ENCODE measurements around the gene NOX3. TPM values are rescaled to one million over a fixed set of nuclear protein-coding genes. Genes with fewer than 3 reads are reported as not detected.
"Not testable (repeated sequence)": the region's sequence is repeated elsewhere in the genome, so short reads cannot be mapped to it uniquely, and the experiment has no call there.

Gene NOX3
- total RNA-seq, 4 donors from 2014 or later: not detected

DNA sequence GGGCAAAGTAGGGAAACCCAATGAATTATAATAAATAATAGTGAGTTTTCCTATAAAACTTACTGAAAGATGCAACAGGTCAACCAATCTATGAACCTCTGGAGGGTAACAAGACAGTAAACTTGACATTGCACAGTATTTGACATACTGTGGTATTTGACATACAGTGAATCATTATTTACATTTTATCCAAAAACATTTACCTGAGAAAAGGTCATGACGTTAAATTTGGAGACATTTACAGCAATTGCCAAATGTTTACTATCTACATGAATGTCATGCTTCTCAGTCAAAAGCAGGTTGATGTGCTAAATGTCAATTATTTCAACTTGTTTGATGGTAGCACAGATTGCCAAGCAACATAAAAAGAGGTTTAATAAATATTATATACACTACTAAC lies 35.8 kb upstream of the NOX3 start:
- DNase-seq: no peak
- intact Hi-C loops (cut with DNase I): no loop called here
- Histone ChIP-seq H3K4me1 (peaks cover 0 to 11% of the 10 kb centered on the region in 2 donors), H3K27me3 (peaks cover 4% of the 10 kb centered on the region), H3K9me3 (no peaks in the 10 kb centered on the region), H3K4me3 (replicated peaks in 1 of 3) (no peak overlapping the region), H3K27ac (no peak overlapping the region), H3K36me3 (no peaks in the 10 kb centered on the region)
- 96 to 98% methylated on average over 1 of the region's 1 CpG for WGBS, 2 donors
- no peak for TF ChIP-seq CTCF (IDR thresholded peaks at IDR 0.05)
- no peak for TF ChIP-seq POLR2A (IDR thresholded peaks at IDR 0.05)

DNA sequence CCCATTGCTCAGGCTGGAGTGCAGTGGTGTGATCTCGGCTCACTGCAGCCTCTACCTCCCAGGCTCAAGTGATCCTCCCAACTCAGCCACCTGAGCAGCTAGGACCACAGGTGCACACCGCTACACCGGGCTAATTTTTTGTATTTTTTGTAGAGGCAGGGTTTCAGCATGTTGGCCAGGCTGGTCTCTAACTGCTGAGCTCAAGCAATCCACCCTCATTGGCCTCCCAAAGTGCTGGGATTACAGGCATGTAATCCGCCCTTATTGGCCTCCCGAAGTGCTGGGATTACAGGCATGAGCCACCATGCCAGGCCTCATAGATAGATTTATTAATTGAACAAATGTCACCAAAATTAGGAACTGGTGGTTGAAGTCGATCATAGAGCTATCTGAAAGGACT lies 32.6 kb upstream of the NOX3 start:
- H3K27ac ChIP-seq; H3K27me3 ChIP-seq; H3K36me3 ChIP-seq; H3K4me1 ChIP-seq; intact Hi-C loops (cut with DNase I); H3K9me3 ChIP-seq; H3K4me3 ChIP-seq (replicated peaks in 1 of 3); DNase-seq: not testable (repeated sequence)
- WGBS, 2 donors: 92 to 93% methylated on average over 6 of the region's 6 CpGs

GRCh38 chr6:155487371-155488130 lies 31.9 kb upstream of the NOX3 start:
- Histone ChIP-seq H3K9me3 (no peaks in the 10 kb centered on the region), H3K27ac (no peak overlapping the region), H3K4me1 (no peaks in the 10 kb centered on the region), H3K27me3 (peaks cover 4% of the 10 kb centered on the region), H3K36me3 (no peaks in the 10 kb centered on the region), H3K4me3 (replicated peaks in 1 of 3) (no peak overlapping the region)
- intact Hi-C loops (cut with DNase I): no loop called here
- WGBS, 2 donors: 75 to 92% methylated on average over 5 of the region's 5 CpGs
- DNase-seq: no peak
- TF ChIP-seq CTCF (IDR thresholded peaks at IDR 0.05): no peak
- TF ChIP-seq POLR2A (IDR thresholded peaks at IDR 0.05): no peak

- peaks cover 4% of the 10 kb centered on the region for H3K27me3 ChIP-seq
- TF ChIP-seq CTCF (IDR thresholded peaks at IDR 0.05) (no peak), POLR2A (IDR thresholded peaks at IDR 0.05) (no peak)
- H3K4me1 ChIP-seq: no peaks in the 10 kb centered on the region
- DNase-seq: no peak
- intact Hi-C loops (cut with DNase I): no loop called here
- no peak overlapping the region for H3K4me3 ChIP-seq (replicated peaks in 1 of 3)
- H3K36me3 ChIP-seq: no peaks in the 10 kb centered on the region
- WGBS, 2 donors: 87 to 89% methylated on average over 5 of the region's 5 CpGs
- H3K9me3 ChIP-seq: no peaks in the 10 kb centered on the region
- no peak overlapping the region for H3K27ac ChIP-seq
Observed at GRCh38 chr6:155486721-155487294, 31.2 kb upstream of the NOX3 start.

DNA sequence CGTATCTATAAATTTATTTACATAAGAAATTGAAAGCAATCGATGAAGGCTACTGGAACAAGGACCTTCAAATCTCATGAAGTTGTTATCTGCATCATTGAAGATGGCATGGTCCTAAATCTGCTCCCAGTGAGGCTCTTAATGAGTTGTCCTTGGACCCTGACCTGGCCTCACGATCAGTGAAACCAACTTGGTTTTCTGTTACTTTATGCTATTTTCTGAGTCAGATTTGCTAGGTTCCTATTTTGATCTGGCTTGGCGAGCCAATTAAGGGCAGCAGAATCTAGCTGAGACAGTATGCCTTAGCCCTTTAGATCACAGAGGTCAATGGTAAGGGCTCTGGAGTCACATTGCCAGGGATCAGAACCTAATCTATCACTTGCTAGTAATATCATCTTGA lies 30.1 kb upstream of the NOX3 start:
- Histone ChIP-seq H3K4me3 (replicated peaks in 1 of 3) (no peak overlapping the region), H3K27me3 (peaks cover under 1% of the 10 kb centered on the region), H3K9me3 (no peaks in the 10 kb centered on the region), H3K27ac (no peak overlapping the region), H3K4me1 (no peaks in the 10 kb centered on the region), H3K36me3 (no peaks in the 10 kb centered on the region)
- WGBS, 2 donors: 95 to 98% methylated on average over 4 of the region's 4 CpGs
- intact Hi-C loops (cut with DNase I): no loop called here
- no peak for DNase-seq
- TF ChIP-seq CTCF (IDR thresholded peaks at IDR 0.05) (no peak), POLR2A (IDR thresholded peaks at IDR 0.05) (no peak)
